Head of caudate nucleus (tissue), 42 donors: ENCODE measurements around the gene FATE1.

ENCODE experiments used
- DNase-seq, 42 donors: peaks; one replicate each; pipeline versions ENCODE4 v3.0.0 to v3.0.0-alpha.2; 2020 to 2021; ENCODE audit warnings: mixed read lengths in 7 of 42
- intact Hi-C: fragments of 100-400 bp; cut with DNase I; formaldehyde crosslinking; loops from one replicate; pipeline ENCODE4 v1.15.0; 2022

Gene FATE1

DNA sequence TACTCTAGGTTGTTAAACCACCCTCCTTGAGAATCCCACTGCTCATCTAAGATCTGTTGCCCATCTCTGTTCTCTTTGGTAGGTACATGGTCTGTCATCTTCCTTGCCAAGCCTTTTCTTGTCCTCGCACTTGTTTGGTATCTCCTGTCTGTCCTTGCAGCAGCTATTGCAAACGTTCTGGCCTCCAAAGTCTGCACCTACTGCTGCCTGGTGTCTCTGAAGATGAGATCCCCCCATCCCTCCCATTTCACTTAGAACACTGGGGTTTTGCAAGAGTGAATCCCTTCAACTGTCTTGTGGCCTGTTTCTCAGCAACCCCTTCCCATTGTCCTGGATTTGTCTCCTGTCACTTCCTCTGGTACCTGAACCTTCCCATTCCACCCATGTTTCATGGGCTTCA, 19.4 kb downstream of the FATE1 start:
- intact Hi-C loops = no loop called here
- peak in 1 of 42 donors; percentile 5 for DNase-seq

DNA sequence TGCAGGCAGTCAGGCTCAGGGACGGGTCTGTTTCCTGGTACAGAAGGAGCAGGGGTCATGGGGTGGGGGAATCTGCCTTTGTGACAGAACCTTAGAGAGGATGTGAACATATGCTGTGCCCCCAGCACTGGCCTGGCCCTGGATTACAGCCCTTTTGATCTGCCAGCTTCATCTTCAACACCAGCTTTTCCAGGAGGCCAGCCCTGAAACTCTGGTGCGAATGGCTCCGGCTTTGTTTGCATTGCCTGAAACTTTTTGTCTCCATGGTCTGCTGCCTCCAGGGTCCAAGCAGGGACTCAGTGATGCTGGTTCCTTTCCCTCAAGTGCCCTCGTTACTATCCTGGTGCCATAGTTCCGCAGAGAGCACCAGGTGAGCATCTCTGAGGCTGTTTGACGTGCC, 20.9 kb downstream of the FATE1 start:
- intact Hi-C loops = no loop called here
- peak in 1 of 42 donors; percentile 3 for DNase-seq

DNA sequence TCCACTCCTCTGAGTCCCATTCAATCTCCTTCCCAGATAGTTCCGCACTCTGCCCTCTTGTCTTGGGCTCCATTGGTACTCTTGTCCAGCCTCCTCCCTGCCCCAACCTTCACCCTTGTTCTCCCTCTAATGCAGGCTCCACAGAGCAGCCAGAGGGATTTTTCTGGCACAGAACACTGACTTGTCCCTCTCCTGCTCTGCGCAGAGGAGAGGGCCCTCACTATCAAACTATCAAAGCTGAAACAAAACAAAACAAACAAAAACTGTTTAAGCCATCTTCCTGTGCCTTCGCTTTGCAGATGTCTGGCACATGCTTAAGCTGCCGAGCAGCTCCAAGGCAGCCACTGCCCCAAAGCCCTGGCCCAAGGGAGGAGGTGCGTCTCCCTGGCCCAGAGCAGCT, 21.7 kb downstream of the FATE1 start:
- DNase-seq = peak in 1 of 42 donors; percentile 1
- intact Hi-C loops = no loop called here

DNA sequence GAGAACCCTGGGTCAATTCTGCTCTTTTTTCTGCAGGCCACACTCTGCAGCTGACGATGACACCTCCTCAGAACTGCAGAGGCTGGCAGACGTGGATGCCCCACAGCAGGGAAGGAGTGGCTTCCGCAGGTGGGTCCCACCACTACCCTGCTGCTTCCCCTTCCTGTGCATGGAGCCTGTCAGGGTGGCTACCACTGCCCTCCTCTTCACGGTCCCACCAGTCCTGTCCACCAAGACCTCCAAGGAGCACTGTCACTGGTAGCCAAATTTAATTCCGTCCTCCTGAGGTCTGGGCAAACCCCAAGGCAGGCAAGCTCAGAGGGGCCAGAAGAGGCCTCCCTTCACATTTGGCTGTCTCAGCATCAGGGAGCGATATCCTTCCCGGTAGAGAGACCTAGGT, 22.9 kb downstream of the FATE1 start:
- peak in 2 of 42 donors; percentile 8 to 11 for DNase-seq
- intact Hi-C loops = no loop called here

DNA sequence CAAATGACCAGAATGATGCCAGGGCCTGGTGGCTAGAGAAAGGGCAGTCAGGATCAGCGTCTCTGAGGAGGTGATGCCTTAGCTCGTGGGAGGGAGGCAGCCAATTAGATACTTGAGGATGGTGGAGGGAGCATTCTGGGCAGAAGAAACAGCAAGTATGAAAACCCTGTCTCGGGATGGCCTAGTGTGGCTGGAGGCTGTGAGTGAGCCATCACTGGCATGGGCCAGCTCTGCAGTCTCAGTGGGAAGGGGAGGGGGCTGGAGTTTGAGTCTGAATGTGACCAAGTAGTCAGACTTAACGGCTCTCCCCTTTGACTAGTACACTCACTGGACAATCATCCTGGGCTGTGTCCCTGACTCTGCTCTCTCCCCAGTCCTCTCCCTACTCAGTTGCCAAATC, 25.8 kb downstream of the FATE1 start:
- DNase-seq = no peak
- intact Hi-C loops = no loop called here

DNA sequence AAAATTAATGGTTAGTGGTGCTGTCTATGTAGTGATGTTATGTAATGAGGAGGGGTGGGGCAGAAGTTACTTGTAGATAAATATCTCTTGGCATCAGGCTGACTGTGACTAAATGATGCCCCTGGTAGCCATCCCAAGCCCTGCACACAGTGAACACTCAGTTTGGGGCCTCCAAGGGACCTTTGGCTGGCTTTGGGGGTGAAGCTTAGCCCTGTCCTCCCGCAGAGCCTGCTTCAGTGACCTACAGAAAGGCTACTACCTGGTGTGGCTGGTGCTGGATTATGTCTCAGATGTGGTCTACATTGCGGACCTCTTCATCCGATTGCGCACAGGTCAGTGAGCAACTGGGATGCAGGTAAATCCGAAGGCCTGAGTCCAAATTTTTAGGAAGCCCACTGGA, 26.5 kb downstream of the FATE1 start:
- intact Hi-C loops = no loop called here
- peak in 2 of 42 donors; percentile 3 to 10 for DNase-seq

DNA sequence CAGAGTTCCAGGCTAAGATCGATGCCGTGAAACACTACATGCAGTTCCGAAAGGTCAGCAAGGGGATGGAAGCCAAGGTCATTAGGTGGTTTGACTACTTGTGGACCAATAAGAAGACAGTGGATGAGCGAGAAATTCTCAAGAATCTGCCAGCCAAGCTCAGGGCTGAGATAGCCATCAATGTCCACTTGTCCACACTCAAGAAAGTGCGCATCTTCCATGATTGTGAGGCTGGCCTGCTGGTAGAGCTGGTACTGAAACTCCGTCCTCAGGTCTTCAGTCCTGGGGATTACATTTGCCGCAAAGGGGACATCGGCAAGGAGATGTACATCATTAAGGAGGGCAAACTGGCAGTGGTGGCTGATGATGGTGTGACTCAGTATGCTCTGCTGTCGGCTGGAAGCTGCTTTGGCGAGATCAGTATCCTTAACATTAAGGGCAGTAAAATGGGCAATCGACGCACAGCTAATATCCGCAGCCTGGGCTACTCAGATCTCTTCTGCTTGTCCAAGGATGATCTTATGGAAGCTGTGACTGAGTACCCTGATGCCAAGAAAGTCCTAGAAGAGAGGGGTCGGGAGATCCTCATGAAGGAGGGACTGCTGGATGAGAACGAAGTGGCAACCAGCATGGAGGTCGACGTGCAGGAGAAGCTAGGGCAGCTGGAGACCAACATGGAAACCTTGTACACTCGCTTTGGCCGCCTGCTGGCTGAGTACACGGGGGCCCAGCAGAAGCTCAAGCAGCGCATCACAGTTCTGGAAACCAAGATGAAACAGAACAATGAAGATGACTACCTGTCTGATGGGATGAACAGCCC, 28.0 kb downstream of the FATE1 start:
- intact Hi-C loops = no loop called here
- peak in 2 of 42 donors; percentile 9 to 15 for DNase-seq

DNA sequence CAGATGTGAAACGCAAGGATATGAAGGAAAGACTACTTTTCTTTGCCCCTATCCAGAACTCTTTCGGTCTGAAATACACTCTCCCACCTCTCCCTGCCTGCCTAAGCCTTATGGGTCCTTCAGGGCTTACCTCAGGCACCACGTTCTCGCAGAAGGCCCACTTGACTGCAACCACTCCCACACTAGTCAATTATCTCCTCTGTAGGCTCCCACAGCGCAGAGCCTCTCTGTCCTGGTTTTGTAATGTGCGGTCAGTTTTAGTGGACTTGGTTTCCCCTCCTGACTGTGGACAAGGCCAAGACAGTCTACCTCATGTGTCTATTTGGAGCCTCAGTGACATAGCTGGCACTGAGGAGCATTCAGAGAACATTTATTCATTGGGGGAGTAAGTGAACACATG, 29.8 kb downstream of the FATE1 start:
- intact Hi-C loops = loop anchor here (5.0 kb wide), 1 partner anchor 887 kb away; no protein-coding TSS in a partner anchor
- DNase-seq = peak in 2 of 42 donors; percentile 7 to 17

DNA sequence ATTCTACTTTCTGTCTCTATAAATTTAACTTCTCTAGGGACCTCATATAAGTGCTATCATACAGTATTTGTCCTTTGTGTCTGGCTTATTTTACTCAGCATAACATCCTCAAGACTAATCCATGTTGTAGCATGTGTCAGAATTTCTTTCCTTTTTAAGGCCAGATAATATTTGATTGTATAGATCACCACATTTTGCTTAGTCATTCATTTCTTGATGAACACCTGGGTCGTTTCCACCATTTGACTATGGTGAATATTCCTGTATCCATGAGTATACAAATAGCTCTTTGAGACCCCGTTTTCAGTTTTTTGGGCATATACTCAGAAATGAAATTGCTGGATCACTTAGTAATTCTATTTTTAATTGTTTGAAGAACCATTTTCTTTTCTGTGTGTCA, 30.7 kb downstream of the FATE1 start:
- DNase-seq = no peak
- intact Hi-C loops = loop anchor here (5.0 kb wide), 1 partner anchor 886 kb away; no protein-coding TSS in a partner anchor

DNA sequence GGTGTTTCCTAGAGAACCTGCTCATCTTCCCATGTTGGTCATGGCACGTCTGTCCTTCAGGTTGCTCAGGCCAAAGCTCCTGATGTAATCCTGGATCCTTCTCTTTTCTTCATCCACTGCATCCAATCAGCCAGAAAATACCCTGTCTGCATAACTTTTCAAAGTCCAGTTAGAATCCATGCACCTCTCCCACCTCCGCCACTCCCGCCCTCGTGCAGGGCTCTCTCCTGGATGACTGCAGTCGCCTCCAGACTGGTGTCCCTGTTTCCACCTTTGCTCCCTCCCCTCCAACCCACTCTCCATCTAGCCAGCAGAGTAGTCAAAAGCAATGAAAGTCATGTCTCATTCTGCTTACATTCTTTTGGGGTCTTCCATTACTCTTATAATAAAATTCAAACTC, 34.7 kb downstream of the FATE1 start:
- no peak for DNase-seq
- intact Hi-C loops = loop anchor here (10.0 kb wide), 1 partner anchor 1064 kb away; no protein-coding TSS in a partner anchor

DNA sequence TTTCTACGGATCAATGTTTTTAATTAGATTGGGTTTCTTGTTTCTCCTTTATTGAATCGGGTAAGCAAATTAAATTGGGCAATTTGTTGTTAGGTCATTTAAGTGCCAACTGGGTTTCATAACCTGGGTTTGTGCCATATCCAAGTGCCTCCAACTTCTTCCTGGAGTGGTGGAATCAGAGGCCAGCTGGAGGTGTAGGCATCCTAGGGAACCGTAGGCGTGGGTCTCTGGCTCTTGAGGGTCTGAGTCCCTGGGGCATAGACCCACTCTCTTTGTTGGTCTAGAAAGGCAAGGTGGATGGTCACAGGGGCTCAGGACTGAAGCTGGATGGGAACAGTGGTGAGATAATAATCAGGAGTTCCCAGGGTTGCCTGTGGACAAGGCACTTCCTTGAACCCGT, 37.0 kb downstream of the FATE1 start:
- intact Hi-C loops = loop anchor here (10.0 kb wide), 1 partner anchor 1062 kb away; no protein-coding TSS in a partner anchor
- no peak for DNase-seq

DNA sequence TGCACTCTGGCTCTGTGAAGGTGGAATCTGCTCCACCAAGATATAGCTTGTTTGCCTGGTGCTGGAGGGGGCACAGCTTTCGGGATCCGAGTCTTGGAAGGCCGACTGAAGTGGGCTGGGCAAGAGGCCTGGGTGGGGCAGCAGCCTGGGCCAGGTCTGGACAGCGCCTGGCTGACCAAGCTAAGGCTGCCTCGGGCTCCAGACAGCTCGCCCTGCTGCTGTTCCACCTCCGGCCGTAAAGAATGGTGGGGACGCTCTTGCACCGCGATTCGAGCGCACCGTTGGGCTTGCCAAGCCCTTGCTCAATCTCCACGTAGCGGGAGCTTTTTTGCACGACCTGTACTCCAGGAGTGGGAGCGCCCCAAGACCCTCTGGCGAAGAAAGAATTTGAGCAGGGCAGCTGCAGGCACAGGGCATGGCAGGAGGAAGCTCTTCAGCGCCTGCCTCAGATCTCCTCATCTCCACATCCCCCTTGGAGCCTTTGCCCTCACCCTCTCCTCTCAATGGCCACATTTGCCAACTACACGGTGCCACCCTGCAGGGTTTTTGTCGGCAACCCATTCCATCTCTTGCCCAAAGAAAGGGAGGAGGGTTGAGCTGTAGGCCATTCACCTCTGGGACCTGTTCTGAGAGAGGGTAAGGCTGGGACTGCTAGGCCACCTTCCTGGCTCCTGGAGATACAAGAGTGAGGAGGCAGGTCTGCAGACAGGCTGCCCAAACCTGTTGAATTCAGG, 37.6 kb downstream of the FATE1 start:
- DNase-seq = peak in 41 of 42 donors; percentile 33 to 77 (median 55)
- intact Hi-C loops = loop anchor here (10.0 kb wide), 1 partner anchor 1061 kb away; no protein-coding TSS in a partner anchor

DNA sequence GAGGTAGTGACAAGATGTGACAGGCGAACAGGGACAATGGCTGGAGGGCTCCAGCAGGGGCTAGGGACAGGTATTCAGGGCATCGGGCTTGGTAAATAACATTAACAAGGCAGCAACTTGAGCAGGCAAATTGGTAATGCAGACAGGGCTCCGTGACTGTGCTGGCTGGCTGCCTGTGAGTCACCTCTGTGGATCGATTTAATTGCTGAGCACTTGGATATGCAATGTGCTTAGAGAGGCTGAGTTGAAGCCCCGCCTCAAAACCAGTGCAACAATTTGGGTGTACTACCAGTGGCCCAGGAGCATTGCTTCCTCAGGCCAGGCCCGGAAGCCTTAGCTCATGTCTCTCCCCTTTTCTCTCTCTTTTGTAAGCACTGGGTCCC, 38.2 kb downstream of the FATE1 start:
- intact Hi-C loops = loop anchor here (10.0 kb wide), 1 partner anchor 1061 kb away; no protein-coding TSS in a partner anchor
- peak in 2 of 42 donors; percentile 7 to 9 for DNase-seq

DNA sequence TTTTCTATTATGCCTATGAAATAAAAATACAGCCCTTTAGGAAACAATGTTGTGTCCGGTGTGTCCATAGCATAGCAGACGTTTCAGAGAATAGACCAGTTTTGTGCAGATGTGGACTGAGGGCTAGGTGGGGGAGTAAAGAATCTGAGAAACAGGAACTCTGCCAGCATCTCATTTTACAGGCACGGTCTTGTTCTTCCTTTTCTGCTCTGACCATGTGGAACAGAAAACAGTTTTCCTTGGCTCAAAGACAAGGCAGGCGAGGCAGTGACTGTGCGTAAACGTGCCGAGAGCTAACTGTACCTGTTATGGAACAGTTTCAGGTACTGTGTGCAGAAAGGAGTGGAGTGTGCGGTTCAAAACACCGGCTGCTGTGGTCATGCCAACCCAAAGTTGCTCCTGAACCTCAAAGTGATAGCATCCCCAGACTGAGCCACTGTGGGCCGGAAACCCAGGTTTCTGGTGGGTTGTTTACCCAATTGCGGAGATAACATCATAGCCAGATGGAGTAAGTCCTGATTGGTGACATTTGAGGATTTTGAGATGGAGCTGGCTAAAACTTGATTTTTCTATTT, 38.9 kb downstream of the FATE1 start:
- no peak for DNase-seq
- intact Hi-C loops = loop anchor here (10.0 kb wide), 1 partner anchor 1060 kb away; no protein-coding TSS in a partner anchor

DNA sequence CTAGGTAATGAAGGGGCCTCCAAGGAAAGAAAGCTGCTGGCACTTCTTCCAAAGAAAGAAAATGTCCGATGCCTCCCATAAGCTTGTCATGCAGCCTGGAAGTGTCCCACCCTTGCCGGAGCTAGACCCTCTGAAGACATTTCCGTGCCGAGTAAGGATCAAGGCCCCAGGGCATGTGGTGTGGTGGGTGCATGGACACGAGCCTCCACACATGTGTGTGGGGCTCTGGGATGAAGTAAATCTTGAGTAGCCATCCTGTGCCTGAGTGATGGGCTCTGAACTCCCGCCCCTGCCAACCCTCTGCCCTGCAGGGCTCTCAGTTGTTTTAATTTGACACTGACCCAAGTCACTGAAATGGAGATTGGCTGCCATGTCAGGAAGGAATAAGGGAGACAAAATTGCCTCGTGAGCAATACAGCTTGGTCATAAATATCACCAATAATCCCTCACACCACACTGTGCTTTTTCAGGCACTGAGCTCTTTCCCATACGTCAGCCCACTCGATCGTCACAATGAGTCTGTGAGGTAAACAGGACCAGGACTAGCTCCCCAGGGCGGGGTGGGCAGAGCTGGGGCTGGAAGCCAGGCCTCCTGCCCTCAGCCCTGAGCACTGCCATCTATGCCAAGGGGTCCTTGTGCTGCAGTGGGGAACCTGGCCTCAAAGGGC, 43.3 kb downstream of the FATE1 start:
- intact Hi-C loops = loop anchor here (10.0 kb wide), 1 partner anchor 1056 kb away; no protein-coding TSS in a partner anchor
- DNase-seq = no peak

DNA sequence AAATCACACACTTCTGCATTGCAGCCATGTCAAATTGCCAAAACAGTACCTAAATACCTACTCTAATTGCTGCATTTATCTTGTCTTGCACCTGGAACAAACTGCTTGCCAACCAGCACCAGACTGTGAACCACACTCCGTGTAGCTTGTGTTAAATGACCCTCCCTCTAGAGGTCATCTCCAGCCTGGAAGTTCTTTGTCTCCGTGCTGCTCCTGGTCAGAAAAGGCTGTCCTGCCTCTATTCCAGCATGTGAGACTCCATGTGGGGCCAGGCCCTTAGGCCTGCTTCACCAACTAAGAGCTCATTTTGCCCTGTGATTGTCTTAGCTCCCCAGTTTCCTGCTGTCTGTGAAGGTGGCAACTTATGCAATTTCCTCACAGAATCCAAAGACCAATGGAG, 47.0 kb downstream of the FATE1 start:
- DNase-seq = no peak
- intact Hi-C loops = no loop called here

DNA sequence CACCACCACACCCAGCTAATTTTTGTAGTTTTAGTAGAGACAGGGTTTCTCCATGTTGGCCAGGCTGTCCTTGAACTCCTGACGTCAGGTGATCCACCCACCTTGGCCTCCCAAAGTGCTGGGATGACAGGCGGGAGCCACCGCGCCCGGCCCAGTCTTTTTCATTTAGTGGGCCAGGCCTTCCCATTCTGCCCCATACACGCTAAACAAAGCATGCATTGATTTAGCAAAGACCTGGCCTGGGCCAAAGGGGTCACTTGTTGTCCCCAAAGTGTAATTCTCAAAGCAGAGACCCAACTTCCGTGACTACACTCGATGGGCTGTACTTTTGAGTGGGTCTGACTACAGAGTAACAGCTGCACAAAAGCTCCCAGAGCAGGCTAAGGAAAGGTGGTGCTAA, 47.9 kb downstream of the FATE1 start:
- intact Hi-C loops = no loop called here
- DNase-seq = no peak

DNA sequence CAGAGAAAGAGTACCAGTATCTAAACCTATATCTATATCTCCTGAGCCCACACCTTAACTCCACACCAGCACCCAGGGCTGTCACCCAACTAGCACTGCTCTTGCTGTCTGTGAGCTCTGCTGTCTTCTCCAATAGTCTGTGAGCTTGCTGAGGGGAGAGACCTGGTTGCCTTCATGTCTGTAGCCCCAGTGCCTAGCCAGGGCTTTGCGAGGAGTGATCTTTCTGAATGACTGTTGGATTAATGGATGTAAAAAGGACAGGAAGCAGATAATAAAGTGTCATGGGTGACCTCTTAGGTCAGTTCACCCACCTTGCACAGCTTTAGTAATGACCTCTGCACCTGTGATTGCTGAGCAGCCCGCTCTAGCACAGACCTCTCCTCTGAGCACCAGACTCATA, 49.2 kb downstream of the FATE1 start:
- intact Hi-C loops = no loop called here
- no peak for DNase-seq

DNA sequence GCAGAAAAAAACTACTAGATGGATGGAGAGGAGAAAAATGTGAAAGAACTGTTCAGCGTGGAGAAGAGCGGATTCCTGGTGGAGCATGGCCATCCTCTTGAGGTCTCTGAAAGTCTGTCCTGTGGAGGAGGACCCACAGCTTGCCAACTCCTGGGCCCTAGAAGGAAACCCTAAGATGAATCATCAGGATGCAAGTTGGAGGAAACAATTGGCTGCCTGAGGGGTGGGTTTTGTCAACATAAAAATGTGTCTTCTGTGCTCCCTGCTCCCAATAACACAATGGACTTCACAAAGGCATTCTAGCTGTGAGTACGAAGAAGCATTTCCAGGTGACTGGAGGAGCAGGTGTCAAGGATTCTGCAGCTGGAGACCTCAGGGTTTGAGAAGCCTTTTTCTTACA, 55.9 kb downstream of the FATE1 start:
- DNase-seq = no peak
- intact Hi-C loops = no loop called here
